HEK293T (cell line): ENCODE results near the gene HMX1.

Experiments used
- CTCF ChIA-PET: fragments of 350-600 bp; formaldehyde crosslinking; extraction: SDS; loops from one replicate; lab custom pipeline; 2021; ENCODE audit warnings: antibody characterized with exemption, inconsistent platforms; lab: Yijun Ruan, JAX
- POLR2A ChIA-PET: fragments of 350-600 bp; formaldehyde crosslinking; extraction: SDS; loops from one replicate; lab custom pipeline; 2020; ENCODE audit warnings: antibody characterized with exemption, inconsistent platforms; lab: Yijun Ruan, JAX
- DNase-seq: peaks from one replicate; pipeline ENCODE4 v3.0.0; 2012; ENCODE audit warnings: mixed read lengths; ENCODE audit errors: extremely low spot score
- ARNT ChIP-seq: fragments of 450-650 bp; IDR thresholded peaks from 2 replicates; pipeline ENCODE4 v1.6.1; 2017; ENCODE audit warnings: mild to moderate bottlenecking
- BHLHE40 ChIP-seq: fragments of 450-650 bp; IDR thresholded peaks from 2 replicates; pipeline ENCODE4 v1.6.1; 2016; ENCODE audit warnings: mild to moderate bottlenecking, moderate library complexity, borderline replicate concordance
- CTBP1 ChIP-seq: fragments of 450-650 bp; IDR thresholded peaks from 2 replicates; pipeline ENCODE4 v1.6.1; 2016; ENCODE audit warnings: borderline replicate concordance
- ELF4 ChIP-seq: fragments of 450-650 bp; IDR thresholded peaks from 2 replicates; pipeline ENCODE4 v1.6.1; 2017; ENCODE audit warnings: antibody characterized with exemption
- FOXA1 ChIP-seq: fragments of 450-650 bp; IDR thresholded peaks from 2 replicates; pipeline ENCODE4 v1.6.1; 2016; ENCODE audit warnings: mild to moderate bottlenecking
- FOXK2 ChIP-seq: fragments of 450-650 bp; IDR thresholded peaks from 2 replicates; pipeline ENCODE4 v1.6.1; 2016; ENCODE audit warnings: mild to moderate bottlenecking
- FOXM1 ChIP-seq: fragments of 450-650 bp; IDR thresholded peaks from 2 replicates; pipeline ENCODE4 v1.6.1; 2017; ENCODE audit warnings: mild to moderate bottlenecking, borderline replicate concordance
- HDGF ChIP-seq: fragments of 450-650 bp; IDR thresholded peaks from 2 replicates; pipeline ENCODE4 v1.6.1; 2017; ENCODE audit warnings: antibody characterized with exemption, borderline replicate concordance
- L3MBTL2 ChIP-seq: fragments of 450-650 bp; conservative IDR thresholded peaks from 2 replicates; pipeline ENCODE4 v1.6.1; 2016; ENCODE audit warnings: mild to moderate bottlenecking
- LEF1 ChIP-seq: fragments of 450-650 bp; IDR thresholded peaks from 2 replicates; pipeline ENCODE4 v1.6.1; 2017; ENCODE audit warnings: mild to moderate bottlenecking, borderline replicate concordance
- NFRKB ChIP-seq: fragments of 450-650 bp; IDR thresholded peaks from 2 replicates; pipeline ENCODE4 v1.6.1; 2016; ENCODE audit warnings: mild to moderate bottlenecking, moderate library complexity
- PKNOX1 ChIP-seq: fragments of 450-650 bp; IDR thresholded peaks from 2 replicates; pipeline ENCODE4 v1.6.1; 2016
- SP1 ChIP-seq: fragments of 450-650 bp; IDR thresholded peaks from 2 replicates; pipeline ENCODE4 v1.6.1; 2017
- SUZ12 ChIP-seq: fragments of 450-650 bp; IDR thresholded peaks from 2 replicates; pipeline ENCODE4 v1.6.1; 2016; ENCODE audit warnings: mild to moderate bottlenecking
- TARDBP ChIP-seq: fragments of 450-650 bp; IDR thresholded peaks from 2 replicates; pipeline ENCODE4 v1.6.1; 2016
- ZNF384 ChIP-seq: fragments of 450-650 bp; IDR thresholded peaks from 2 replicates; pipeline ENCODE4 v1.6.1; 2016

The HMX1 gene

GRCh38 chr4:8913858-8914460 is 42.3 kb upstream of the HMX1 start:
- ChIA-PET POLR2A (no interaction called here), CTCF (no interaction called here)
- DNase-seq, result no peak
- TF ChIP-seq HDGF, result no peak
- no peak for TF ChIP-seq CTBP1
- no peak for TF ChIP-seq BHLHE40
- TF ChIP-seq PKNOX1, result no peak
- no peak for TF ChIP-seq LEF1
- TF ChIP-seq SP1, result no peak
- TF ChIP-seq SUZ12, result no peak
- TF ChIP-seq ZNF384, result no peak
- no peak for TF ChIP-seq NFRKB
- TF ChIP-seq FOXM1, result no peak
- no peak for TF ChIP-seq ARNT
- no peak for TF ChIP-seq TARDBP
- TF ChIP-seq L3MBTL2, result no peak

GRCh38 chr4:8913121-8913857 is 41.6 kb upstream of the HMX1 start:
- CTCF ChIA-PET, result no interaction called here
- POLR2A ChIA-PET, result no interaction called here
- DNase-seq, result no peak
- TF ChIP-seq FOXA1 (no peak), BHLHE40 (no peak), L3MBTL2 (no peak), ELF4 (no peak), SUZ12 (no peak), FOXM1 (no peak), ARNT (no peak), SP1 (no peak), HDGF (no peak), PKNOX1 (no peak), FOXK2 (no peak)

- POLR2A ChIA-PET, result no interaction called here
- no peak for DNase-seq
- no peak for TF ChIP-seq SUZ12
- TF ChIP-seq ARNT, result no peak
- TF ChIP-seq FOXA1, result no peak
- no peak for TF ChIP-seq HDGF
- no peak for TF ChIP-seq ELF4
- CTCF ChIA-PET, result no interaction called here
Measured at GRCh38 chr4:8912506-8912905, 40.9 kb upstream of the HMX1 start.

- TF ChIP-seq FOXM1 (no peak), NFRKB (no peak), HDGF (no peak), FOXA1 (no peak), SP1 (no peak), BHLHE40 (no peak), TARDBP (no peak), FOXK2 (no peak), CTBP1 (no peak), ZNF384 (no peak)
- POLR2A ChIA-PET, result no interaction called here
- no peak for DNase-seq
- CTCF ChIA-PET, result no interaction called here
Measured at GRCh38 chr4:8912089-8912455, 40.4 kb upstream of the HMX1 start.

GRCh38 chr4:8911316-8912088 is 39.9 kb upstream of the HMX1 start:
- no peak for DNase-seq
- ChIA-PET CTCF (no interaction called here), POLR2A (no interaction called here)
- TF ChIP-seq FOXK2 (no peak), SUZ12 (no peak), ZNF384 (no peak), NFRKB (no peak), ARNT (no peak), FOXM1 (no peak)

GRCh38 chr4:8910822-8911315 is 39.2 kb upstream of the HMX1 start:
- CTCF ChIA-PET, result no interaction called here
- TF ChIP-seq ELF4 (no peak), FOXK2 (no peak), BHLHE40 (no peak), HDGF (no peak), L3MBTL2 (no peak), SUZ12 (no peak), TARDBP (no peak), ARNT (no peak), SP1 (no peak), FOXA1 (no peak), CTBP1 (no peak), ZNF384 (no peak), FOXM1 (no peak), NFRKB (no peak), LEF1 (no peak), PKNOX1 (no peak)
- DNase-seq, result no peak
- POLR2A ChIA-PET, result no interaction called here
